K562 (cell line): ENCODE results near the gene PTGES3L. TPM values are rescaled to one million over a fixed set of nuclear protein-coding genes. Genes with fewer than 3 reads are reported as not detected.
A peak's percentile ranks its signal among the peaks of the same experiment; 100 is the strongest.

Experiments
- BACH1 ChIP-seq: fragments of 200-800 bp; sonication (Bioruptor generic); IDR thresholded peaks from 2 replicates; pipeline ENCODE4 v1.6.1; 2016; ENCODE audit warnings: missing genetic modification characterization, missing compliant biosample characterization
- ELF4 ChIP-seq: fragments of 450-650 bp; formaldehyde crosslinking; IDR thresholded peaks from 2 replicates; pipeline ENCODE4 v1.4.0; 2022; ENCODE audit warnings: missing genetic modification characterization
- GATAD2B ChIP-seq: fragments of 450-650 bp; IDR thresholded peaks from 2 replicates; pipeline ENCODE4 v1.6.1; 2017; ENCODE audit warnings: mild to moderate bottlenecking, borderline replicate concordance
- HINFP ChIP-seq: fragments of 450-650 bp; conservative IDR thresholded peaks from 2 replicates; pipeline ENCODE4 v1.6.1; 2016; ENCODE audit warnings: missing genetic modification characterization, low read depth, mild to moderate bottlenecking, control low read depth, missing compliant biosample characterization
- HNRNPLL ChIP-seq: fragments of 200-400 bp; formaldehyde crosslinking; IDR thresholded peaks from 2 replicates; pipeline ENCODE4 v1.6.1; 2017; ENCODE audit warnings: low read length, low read depth, mild to moderate bottlenecking; ENCODE audit not compliant: poor library complexity, severe bottlenecking
- POLR2B ChIP-seq: fragments of 450-650 bp; IDR thresholded peaks from 2 replicates; pipeline ENCODE4 v1.6.1; 2018; ENCODE audit warnings: low read depth; ENCODE audit not compliant: partially characterized antibody
- POLR2G ChIP-seq: fragments of 200-400 bp; formaldehyde crosslinking; IDR thresholded peaks from 2 replicates; pipeline ENCODE4 v1.6.1; 2017; ENCODE audit warnings: low read depth, mild to moderate bottlenecking, antibody characterized with exemption, low read length, moderate library complexity
- PRDM10 ChIP-seq: fragments of 450-650 bp; IDR thresholded peaks from 2 replicates; pipeline ENCODE4 v1.6.1; 2018; ENCODE audit not compliant: partially characterized antibody
- TBP ChIP-seq: optimal IDR thresholded peaks from 2 replicates; pipeline ENCODE3; 2011; ENCODE audit warnings: low read depth, low read length, improper control_type of control experiment
- ZNF124 ChIP-seq: sonication (generic); formaldehyde crosslinking; IDR thresholded peaks from 2 replicates; pipeline ENCODE4 v1.8.1; 2022; ENCODE audit warnings: missing genetic modification reagents
- ZNF165 ChIP-seq: fragments of 250-450 bp; sonication (Bioruptor Pico); IDR thresholded peaks from 2 replicates; pipeline ENCODE4 v1.4.0; 2020; ENCODE audit warnings: borderline replicate concordance
- ZNF407 ChIP-seq: fragments of 450-650 bp; IDR thresholded peaks from 2 replicates; pipeline ENCODE4 v1.6.1; 2016; ENCODE audit warnings: low read depth
- ZNF77 ChIP-seq: fragments of 250-450 bp; sonication (Bioruptor Pico); IDR thresholded peaks from 2 replicates; pipeline ENCODE4 v1.5.0; 2020
- polyA plus RNA-seq, 8 experiments: library from polyadenylated mRNA; depleted of rRNA in 4 of 8; stranded (reverse) in 5 of 8; unstranded in 3 of 8; fragments of >200 nt; fragmentation: Nextera tagmentation in 2 of 8; fragmentation: Illumina TruSeq in 1 of 8; extraction: Ambion mirVana in 2 of 8; extraction: Trizol in 1 of 8; gene quantifications; 2 replicates each; pipeline versions ENCODE4 v1.2.1 to v1.2.3, GENCODE V29; 2011 to 2014; ENCODE audit warnings: inconsistent platforms in 1 of 8, missing spikeins in 1 of 8
- total RNA-seq, 7 experiments: library from RNA; depleted of rRNA in 6 of 7; stranded (reverse); fragments of >200 nt in 6 of 7; fragmentation: Illumina TruSeq in 2 of 7; extraction: Trizol in 2 of 7; gene quantifications; 2 replicates each; pipeline versions ENCODE4 v1.2.1 to v1.2.3, GENCODE V29; 2011 to 2021; ENCODE audit warnings: low replicate concordance in 1 of 7

PTGES3L gene
- total and polyA plus RNA-seq, 9 of the 15 experiments (the other 6 are each of a cell fraction or from before 2014, with no cell fraction given), result 6.0 to 16.0 (median 9.6) TPM

GRCh38 chr17:43020789-43021740, 41.2 kb upstream of the PTGES3L start (continued):
- TF ChIP-seq ZNF407 (no peak), POLR2G (peak; percentile 61), ZNF77 (CRISPR knock-in tag) (no peak), BACH1 (0 out of 2 replicates have a peak, but pooled peaks have one; percentile 5), HINFP (no peak), PRDM10 (no peak), POLR2B (no peak), HNRNPLL (no peak), ZNF124 (CRISPR knock-in tag) (no peak), GATAD2B (no peak), ELF4 (CRISPR knock-in tag) (no peak), TBP (peak; percentile 60), ZNF165 (CRISPR knock-in tag) (no peak)
